Activated T-cell treated with anti-CD3 and anti-CD28 coated beads, Interleukin-2, amount 50 U/mL, for 24 hours (primary cell): Measurements from ENCODE around the gene RASD1.
"Not testable (repeated sequence)": the region's sequence is repeated elsewhere in the genome, so short reads cannot be mapped to it uniquely, and the experiment has no call there.

Source experiments
- DNase-seq: peaks from one replicate; pipeline ENCODE4 v3.0.0-alpha.2; 2020
- H3K27ac Mint-ChIP-seq: 2 replicates; pipeline ENCODE4 v1.8.0; 2020; ENCODE audit warnings: mild to moderate bottlenecking, mixed read lengths
- H3K27me3 Mint-ChIP-seq: 2 replicates; pipeline ENCODE4 v1.8.0; 2020; ENCODE audit warnings: mixed read lengths
- H3K36me3 Mint-ChIP-seq: 2 replicates; pipeline ENCODE4 v1.8.0; 2020; ENCODE audit warnings: low read depth, mixed read lengths
- H3K4me1 Mint-ChIP-seq: 2 replicates; pipeline ENCODE4 v1.8.0; 2020; ENCODE audit warnings: low read depth, mixed read lengths
- H3K4me3 Mint-ChIP-seq: 2 replicates; pipeline ENCODE4 v1.8.0; 2020; ENCODE audit warnings: mild to moderate bottlenecking, moderate library complexity, mixed read lengths
- H3K9me3 Mint-ChIP-seq: 2 replicates; pipeline ENCODE4 v1.8.0; 2020; ENCODE audit warnings: mixed read lengths

RASD1 gene

GRCh38 chr17:17466511-17466910, 29.7 kb downstream of the RASD1 start:
- H3K4me3 Mint-ChIP-seq: no peak overlapping the region
- no peaks in the 10 kb centered on the region for H3K4me1 Mint-ChIP-seq
- H3K36me3 Mint-ChIP-seq: no peaks in the 10 kb centered on the region
- H3K27me3 Mint-ChIP-seq: peaks cover 16% of the 10 kb centered on the region
- no peaks in the 10 kb centered on the region for H3K9me3 Mint-ChIP-seq
- no peak for DNase-seq
- no peak overlapping the region for H3K27ac Mint-ChIP-seq

- not testable (repeated sequence) for H3K27ac Mint-ChIP-seq, H3K4me3 Mint-ChIP-seq, H3K36me3 Mint-ChIP-seq
Measured at GRCh38 chr17:17465878-17466277, 30.3 kb downstream of the RASD1 start.

GRCh38 chr17:17463821-17464220, 32.4 kb downstream of the RASD1 start:
- Mint-ChIP-seq H3K9me3 (peaks cover 4% of the 10 kb centered on the region), H3K4me1 (no peaks in the 10 kb centered on the region), H3K27me3 (peaks cover 10% of the 10 kb centered on the region), H3K4me3 (no peak overlapping the region), H3K27ac (no peak overlapping the region), H3K36me3 (no peaks in the 10 kb centered on the region)
- no peak for DNase-seq

More at GRCh38 chr17:17465878-17466277, 30.3 kb downstream of the RASD1 start:
- DNase-seq, H3K4me1 Mint-ChIP-seq, H3K9me3 Mint-ChIP-seq: not testable (repeated sequence)
- peaks cover 12% of the 10 kb centered on the region for H3K27me3 Mint-ChIP-seq

- H3K4me1 Mint-ChIP-seq: no peaks in the 10 kb centered on the region
- no peak overlapping the region for H3K27ac Mint-ChIP-seq
- peaks cover 10% of the 10 kb centered on the region for H3K27me3 Mint-ChIP-seq
- no peak overlapping the region for H3K4me3 Mint-ChIP-seq
- H3K36me3 Mint-ChIP-seq: no peaks in the 10 kb centered on the region
- peaks cover 4% of the 10 kb centered on the region for H3K9me3 Mint-ChIP-seq
- DNase-seq: no peak
Measured at GRCh38 chr17:17462048-17462824, 34.0 kb downstream of the RASD1 start.

GRCh38 chr17:17460038-17460437, 36.2 kb downstream of the RASD1 start:
- Mint-ChIP-seq H3K4me1 (no peaks in the 10 kb centered on the region), H3K27ac (no peak overlapping the region), H3K27me3 (peaks cover 3% of the 10 kb centered on the region), H3K4me3 (no peak overlapping the region), H3K9me3 (peaks cover 4% of the 10 kb centered on the region), H3K36me3 (no peaks in the 10 kb centered on the region)
- no peak for DNase-seq

- Mint-ChIP-seq H3K4me3 (no peak overlapping the region), H3K36me3 (no peaks in the 10 kb centered on the region), H3K27ac (no peak overlapping the region), H3K9me3 (peaks cover 4% of the 10 kb centered on the region), H3K27me3 (no peaks in the 10 kb centered on the region), H3K4me1 (no peaks in the 10 kb centered on the region)
- no peak for DNase-seq
Measured at GRCh38 chr17:17457680-17458079, 38.5 kb downstream of the RASD1 start.

GRCh38 chr17:17456251-17456650, 39.9 kb downstream of the RASD1 start:
- peaks cover 4% of the 10 kb centered on the region for H3K9me3 Mint-ChIP-seq
- no peaks in the 10 kb centered on the region for H3K4me1 Mint-ChIP-seq
- H3K27me3 Mint-ChIP-seq: no peaks in the 10 kb centered on the region
- no peaks in the 10 kb centered on the region for H3K36me3 Mint-ChIP-seq
- H3K27ac Mint-ChIP-seq: no peak overlapping the region
- H3K4me3 Mint-ChIP-seq: no peak overlapping the region
- DNase-seq: no peak

GRCh38 chr17:17455173-17455572, 41.0 kb downstream of the RASD1 start:
- peaks cover 3% of the 10 kb centered on the region for H3K9me3 Mint-ChIP-seq
- no peak overlapping the region for H3K27ac Mint-ChIP-seq
- no peaks in the 10 kb centered on the region for H3K27me3 Mint-ChIP-seq
- no peak overlapping the region for H3K4me3 Mint-ChIP-seq
- H3K4me1 Mint-ChIP-seq: no peaks in the 10 kb centered on the region
- H3K36me3 Mint-ChIP-seq: no peaks in the 10 kb centered on the region
- DNase-seq: no peak

GRCh38 chr17:17454700-17455099, 41.5 kb downstream of the RASD1 start:
- not testable (repeated sequence) for DNase-seq, H3K36me3 Mint-ChIP-seq, H3K27me3 Mint-ChIP-seq, H3K4me1 Mint-ChIP-seq, H3K9me3 Mint-ChIP-seq, H3K4me3 Mint-ChIP-seq, H3K27ac Mint-ChIP-seq

- H3K27me3 Mint-ChIP-seq: no peaks in the 10 kb centered on the region
- no peak overlapping the region for H3K4me3 Mint-ChIP-seq
- H3K36me3 Mint-ChIP-seq: no peaks in the 10 kb centered on the region
- no peak for DNase-seq
- H3K4me1 Mint-ChIP-seq: no peaks in the 10 kb centered on the region
- no peaks in the 10 kb centered on the region for H3K9me3 Mint-ChIP-seq
- no peak overlapping the region for H3K27ac Mint-ChIP-seq
Measured at GRCh38 chr17:17454276-17454675, 41.9 kb downstream of the RASD1 start.

- DNase-seq: no peak
- Mint-ChIP-seq H3K9me3 (no peaks in the 10 kb centered on the region), H3K27ac (no peak overlapping the region), H3K4me3 (no peak overlapping the region), H3K27me3 (no peaks in the 10 kb centered on the region), H3K4me1 (no peaks in the 10 kb centered on the region), H3K36me3 (no peaks in the 10 kb centered on the region)
Measured at GRCh38 chr17:17453088-17453487, 43.1 kb downstream of the RASD1 start.

- H3K36me3 Mint-ChIP-seq: no peaks in the 10 kb centered on the region
- no peaks in the 10 kb centered on the region for H3K9me3 Mint-ChIP-seq
- H3K27ac Mint-ChIP-seq: no peak overlapping the region
- H3K27me3 Mint-ChIP-seq: no peaks in the 10 kb centered on the region
- H3K4me1 Mint-ChIP-seq: no peaks in the 10 kb centered on the region
- DNase-seq: no peak
- no peak overlapping the region for H3K4me3 Mint-ChIP-seq
Measured at GRCh38 chr17:17448723-17449122, 47.5 kb downstream of the RASD1 start.

GRCh38 chr17:17448076-17448475, 48.1 kb downstream of the RASD1 start:
- no peak overlapping the region for H3K4me3 Mint-ChIP-seq
- DNase-seq: no peak
- H3K4me1 Mint-ChIP-seq: no peaks in the 10 kb centered on the region
- no peak overlapping the region for H3K27ac Mint-ChIP-seq
- no peaks in the 10 kb centered on the region for H3K36me3 Mint-ChIP-seq
- H3K9me3 Mint-ChIP-seq: no peaks in the 10 kb centered on the region
- H3K27me3 Mint-ChIP-seq: no peaks in the 10 kb centered on the region

- no peak for DNase-seq
- H3K9me3 Mint-ChIP-seq: no peaks in the 10 kb centered on the region
- H3K4me1 Mint-ChIP-seq: no peaks in the 10 kb centered on the region
- no peak overlapping the region for H3K27ac Mint-ChIP-seq
- no peaks in the 10 kb centered on the region for H3K36me3 Mint-ChIP-seq
- no peaks in the 10 kb centered on the region for H3K27me3 Mint-ChIP-seq
- no peak overlapping the region for H3K4me3 Mint-ChIP-seq
Measured at GRCh38 chr17:17447264-17447663, 48.9 kb downstream of the RASD1 start.

GRCh38 chr17:17446666-17447155, 49.5 kb downstream of the RASD1 start:
- Mint-ChIP-seq H3K4me1 (no peaks in the 10 kb centered on the region), H3K36me3 (no peaks in the 10 kb centered on the region), H3K9me3 (no peaks in the 10 kb centered on the region), H3K27ac (no peak overlapping the region), H3K27me3 (no peaks in the 10 kb centered on the region), H3K4me3 (no peak overlapping the region)
- no peak for DNase-seq
